ENCODE data around the gene RNF220.
"Not testable (repeated sequence)": the region's sequence is repeated elsewhere in the genome, so short reads cannot be mapped to it uniquely, and the experiment has no call there.

The RNF220 gene

GRCh38 chr1:44664730-44665370 is 259.8 kb downstream of the RNF220 start:
- no peak for TF ChIP-seq POLR2A (IDR thresholded peaks at IDR 0.05; ENCODE audit: low read depth, low read length)
- DNase-seq (ENCODE audit: insufficient read length, low spot score) (no peak), FAIRE-seq (no peak)

DNA sequence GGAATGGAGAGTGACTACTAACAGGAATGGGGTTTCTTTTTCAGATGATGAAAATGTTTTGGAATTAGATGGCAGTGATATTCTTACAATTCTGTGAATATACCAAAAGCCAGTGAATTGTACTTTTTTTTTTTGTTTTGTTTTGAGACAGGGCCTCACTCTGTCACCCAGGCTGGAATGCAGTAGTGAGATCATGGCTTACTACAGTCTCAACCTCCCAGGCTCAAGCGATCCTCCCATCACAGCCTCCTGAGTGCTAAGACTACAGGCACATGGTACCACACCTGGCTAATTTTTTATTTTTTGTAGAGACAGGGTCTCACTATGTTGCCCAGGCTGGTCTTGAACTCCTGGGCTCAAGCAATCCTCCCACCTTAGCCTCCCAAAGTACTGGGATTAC is 261.7 kb downstream of the RNF220 start:
- DNase-seq (ENCODE audit: insufficient read length, low spot score); FAIRE-seq: not testable (repeated sequence)

GRCh38 chr1:44670751-44671640 is 265.9 kb downstream of the RNF220 start:
- no peak for FAIRE-seq

GRCh38 chr1:44672254-44672955 is 267.4 kb downstream of the RNF220 start:
- FAIRE-seq (peak; percentile 90), DNase-seq (ENCODE audit: insufficient read length, low spot score) (peak; percentile 53)
- TF ChIP-seq POLR2A (IDR thresholded peaks at IDR 0.05; ENCODE audit: low read depth, low read length): no peak

More at GRCh38 chr1:44670751-44671640, 265.9 kb downstream of the RNF220 start:
- no peak for TF ChIP-seq POLR2A (IDR thresholded peaks at IDR 0.05; ENCODE audit: low read depth, low read length)
- no peak for DNase-seq (ENCODE audit: insufficient read length, low spot score)

DNA sequence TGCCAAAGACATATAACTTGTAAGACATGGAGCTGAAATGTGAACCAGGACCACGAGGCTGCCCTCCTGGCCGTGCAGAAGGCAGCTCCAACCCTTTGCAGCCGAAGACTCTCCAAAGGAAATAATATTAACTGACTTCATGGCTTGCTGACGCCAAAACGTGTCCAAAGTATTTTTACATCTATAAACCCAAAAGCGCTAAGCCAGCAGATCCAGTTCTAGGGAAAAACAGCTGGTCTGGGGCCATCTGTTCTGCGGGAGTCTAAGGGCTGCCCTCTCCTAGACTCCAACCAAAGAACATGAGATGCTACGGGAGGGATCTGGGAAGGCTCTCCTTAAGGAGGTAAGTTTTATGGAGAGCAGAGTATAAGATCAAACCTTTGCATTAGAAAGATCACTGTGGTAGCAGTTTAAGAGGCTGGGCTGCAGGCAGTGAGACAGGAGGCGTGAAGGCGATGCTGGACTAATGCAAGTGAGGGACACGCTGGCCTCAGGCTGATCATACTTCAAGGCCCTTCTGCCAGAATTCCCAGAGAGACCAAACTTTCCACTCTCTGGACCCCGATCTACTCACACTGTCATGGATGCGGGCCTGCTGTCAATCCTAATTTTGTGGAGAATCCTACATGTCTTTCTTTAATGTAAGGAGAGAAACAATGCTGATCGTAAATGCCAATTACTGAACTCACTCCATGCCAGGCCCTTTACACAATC is 268.1 kb downstream of the RNF220 start:
- TF ChIP-seq POLR2A (IDR thresholded peaks at IDR 0.05; ENCODE audit: low read depth, low read length): no peak
- no peak for FAIRE-seq
- DNase-seq (ENCODE audit: insufficient read length, low spot score): no peak

DNA sequence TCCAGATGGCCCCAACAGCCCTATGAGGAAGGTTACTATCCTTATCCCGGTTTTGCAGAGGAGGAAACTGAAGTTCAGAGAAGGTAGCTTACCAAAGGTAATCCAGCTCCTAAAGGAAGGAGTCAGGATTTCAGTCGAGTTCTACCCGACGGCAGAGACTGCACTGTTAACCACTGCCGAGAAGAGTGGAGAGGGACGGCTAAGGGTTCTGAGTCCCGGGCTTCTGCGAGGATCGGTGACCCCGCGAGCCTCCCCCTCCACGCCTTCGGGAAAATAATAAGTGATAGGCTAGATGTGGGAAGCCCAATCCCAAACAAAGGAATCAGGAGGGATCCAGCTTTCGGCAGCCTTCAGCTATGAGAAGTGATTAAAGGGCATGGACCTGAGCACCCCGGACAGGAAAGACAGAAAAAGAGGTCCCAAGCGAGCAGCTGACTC is 268.6 kb downstream of the RNF220 start:
- no peak for TF ChIP-seq POLR2A (IDR thresholded peaks at IDR 0.05; ENCODE audit: low read depth, low read length)
- DNase-seq (ENCODE audit: insufficient read length, low spot score): no peak
- FAIRE-seq: no peak

DNA sequence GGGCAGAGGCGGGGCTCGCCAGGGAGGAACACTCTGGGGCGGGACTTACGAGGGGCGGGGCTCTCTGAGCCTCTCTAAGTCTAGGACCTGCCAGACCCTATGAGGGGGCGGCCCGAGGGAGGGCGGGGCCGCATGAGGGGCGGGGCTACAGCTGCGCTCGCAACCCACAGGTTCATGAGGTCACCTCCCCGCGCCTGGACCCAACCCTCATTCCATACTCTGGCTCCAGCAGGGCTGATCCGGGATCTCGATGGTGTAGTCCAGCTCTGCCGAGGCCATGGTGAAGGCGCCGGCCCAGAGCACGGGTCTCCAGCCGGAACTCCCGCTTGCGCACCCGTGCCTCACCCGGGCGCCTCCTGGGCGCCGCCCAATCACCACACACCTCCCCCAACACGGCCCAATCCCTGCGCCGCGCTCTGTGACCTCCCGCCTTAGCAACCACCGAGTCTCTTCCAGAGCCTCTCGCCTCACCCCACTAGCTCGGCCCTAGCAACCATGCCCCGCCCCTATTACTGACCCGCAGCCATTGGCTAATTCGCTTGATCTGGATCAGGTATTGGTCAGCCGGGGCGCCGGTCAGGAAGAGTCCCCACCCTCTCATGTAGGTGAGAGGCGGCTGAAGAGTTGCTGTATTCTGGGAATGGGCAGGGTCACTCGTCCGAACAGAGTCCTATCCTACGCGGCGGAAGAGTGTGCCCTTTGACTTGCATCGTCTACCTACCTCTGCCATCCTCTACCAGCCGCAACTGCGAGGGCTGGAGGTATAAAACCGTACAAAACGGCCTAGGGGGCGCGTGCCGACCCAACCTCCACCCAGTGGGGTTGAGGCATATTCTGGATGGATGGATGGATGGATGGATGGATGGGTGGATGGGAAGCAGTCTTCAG is 269.3 kb downstream of the RNF220 start, which contains the start of the genes ARMH1 and TMEM53:
TSS of gene ARMH1 (plus strand) at position 602 of the 888 bp plus-strand sequence. CDS start 14,984 bp downstream, outside the sequence.
TSS of gene TMEM53 (minus strand) at position 369 of the 888 bp plus-strand sequence. CDS start at position 279, 90 bp downstream.
- FAIRE-seq: peak; percentile 68

GRCh38 chr1:44675186-44675585 is 270.1 kb downstream of the RNF220 start:
- no peak for TF ChIP-seq POLR2A (IDR thresholded peaks at IDR 0.05; ENCODE audit: low read depth, low read length)
- DNase-seq (ENCODE audit: insufficient read length, low spot score): no peak
- no peak for FAIRE-seq

More for the DNA sequence above, 269.3 kb downstream of the RNF220 start, which contains the start of the genes ARMH1 and TMEM53:
- DNase-seq (ENCODE audit: insufficient read length, low spot score): peak; percentile 92
- no peak for TF ChIP-seq POLR2A (IDR thresholded peaks at IDR 0.05; ENCODE audit: low read depth, low read length)

- no peak for DNase-seq (ENCODE audit: insufficient read length, low spot score)
- no peak for FAIRE-seq
- no peak for TF ChIP-seq POLR2A (IDR thresholded peaks at IDR 0.05; ENCODE audit: low read depth, low read length)
Measured at GRCh38 chr1:44676484-44677200, 271.6 kb downstream of the RNF220 start.

DNA sequence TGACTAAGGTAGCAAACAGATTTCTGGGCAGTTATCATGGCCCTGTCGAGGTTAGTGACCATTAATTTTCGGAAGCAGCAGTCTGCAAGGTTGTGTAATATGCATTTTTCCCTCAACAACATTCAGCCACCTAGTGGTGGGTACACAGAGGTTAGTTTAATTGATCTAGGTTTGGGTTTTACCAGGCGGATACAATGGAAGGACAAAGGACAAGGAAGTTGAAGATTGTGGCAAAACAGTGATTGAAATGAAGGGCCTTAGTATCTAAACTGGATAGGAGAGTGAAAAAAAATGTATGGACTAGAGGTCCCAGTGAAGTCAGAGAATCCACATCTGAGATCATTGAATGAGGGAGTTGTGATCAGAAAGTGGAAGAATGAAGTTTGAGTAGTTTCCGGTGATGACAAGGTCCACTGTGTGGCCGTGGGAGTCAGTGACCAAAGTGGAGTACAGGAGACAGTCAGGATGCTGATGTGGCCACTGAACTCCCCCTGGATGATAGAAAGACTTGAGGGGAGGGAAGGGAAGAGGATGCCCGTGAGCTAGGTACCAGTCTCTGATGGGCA is 272.2 kb downstream of the RNF220 start:
- DNase-seq (ENCODE audit: insufficient read length, low spot score) (no peak), FAIRE-seq (peak; percentile 52)
- no peak for TF ChIP-seq POLR2A (IDR thresholded peaks at IDR 0.05; ENCODE audit: low read depth, low read length)

DNA sequence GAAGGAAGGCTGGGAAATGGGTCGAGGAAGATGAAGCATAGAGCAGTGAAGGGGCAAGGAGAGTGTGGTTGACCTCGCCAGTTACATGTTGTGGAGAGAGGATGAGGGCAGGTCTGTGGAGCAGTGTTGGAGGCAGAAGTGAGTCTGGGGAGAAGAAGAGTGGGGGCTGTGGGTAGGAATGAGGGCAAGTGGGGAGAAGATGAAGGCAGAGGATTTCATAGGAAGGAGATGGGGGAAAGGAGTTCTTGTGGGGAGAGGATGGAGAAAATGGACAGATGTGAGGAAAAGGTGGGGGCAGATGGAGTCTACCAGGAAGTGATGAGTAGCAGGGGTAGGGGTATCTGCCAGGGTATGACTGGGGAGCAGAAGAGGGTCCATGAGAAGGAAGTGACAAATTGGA is 273.1 kb downstream of the RNF220 start:
- no peak for TF ChIP-seq POLR2A (IDR thresholded peaks at IDR 0.05; ENCODE audit: low read depth, low read length)
- FAIRE-seq (no peak), DNase-seq (ENCODE audit: insufficient read length, low spot score) (no peak)
